Heart right ventricle (tissue), 16 donors: ENCODE results near the gene ATG4A. TPM values are rescaled to one million over a fixed set of nuclear protein-coding genes. Genes with fewer than 3 reads are reported as not detected.

Experiments
- ATAC-seq, 8 donors: fragments of 200-7000 bp; cut with Tn5 transposase; one replicate each; pipeline ENCODE4 v1.9.1; 2020; ENCODE audit warnings: mild to moderate bottlenecking in 8 of 8, moderate library complexity in 8 of 8, moderate number of reproducible peaks in 1 of 8
- DNase-seq, 2 donors: peaks; one replicate each; pipeline ENCODE4 v3.0.0-alpha.2; 2020
- H3K27ac ChIP-seq, 10 donors: fragments of 200-600 bp; sonication (generic) in 2 of 10; one replicate each; pipeline versions ENCODE4 v1.5.0 to v1.8.0; 2020 to 2022; ENCODE audit warnings: mild to moderate bottlenecking in 3 of 10
- H3K27me3 ChIP-seq, 7 donors: fragments of 200-600 bp; one replicate each; pipeline ENCODE4 v1.8.0; 2021 to 2022; ENCODE audit warnings: mild to moderate bottlenecking in 2 of 7
- H3K36me3 ChIP-seq, 9 donors: fragments of 200-600 bp; sonication (generic) in 1 of 9; one replicate each; pipeline versions ENCODE4 v1.5.0 to v1.8.0; 2020 to 2022; ENCODE audit warnings: mild to moderate bottlenecking in 2 of 9
- H3K4me1 ChIP-seq, 9 donors: fragments of 200-600 bp; sonication (generic) in 1 of 9; one replicate each; pipeline versions ENCODE4 v1.5.0 to v1.8.0; 2020 to 2022; ENCODE audit warnings: mild to moderate bottlenecking in 4 of 9
- H3K4me3 ChIP-seq, 10 donors: fragments of 200-600 bp; sonication (generic) in 2 of 10; one replicate each; pipeline versions ENCODE4 v1.5.0 to v1.8.0; 2020 to 2022; ENCODE audit warnings: mild to moderate bottlenecking in 7 of 10, moderate library complexity in 2 of 10
- H3K9me3 ChIP-seq, 11 donors: fragments of 200-600 bp in 10 of 11; sonication (generic) in 2 of 11; one replicate each; pipeline versions ENCODE4 v1.5.0 to v1.8.0; 2013 to 2022; ENCODE audit warnings: mild to moderate bottlenecking in 2 of 11, control low read depth in 1 of 11, moderate library complexity in 1 of 11
- CTCF ChIP-seq, 9 donors: fragments of 200-600 bp; sonication (generic) in 2 of 9; IDR thresholded peaks; one replicate each; pipeline versions ENCODE4 v1.5.0 to v1.8.0; 2021 to 2022; ENCODE audit warnings: antibody characterized with exemption in 9 of 9, mild to moderate bottlenecking in 5 of 9, moderate library complexity in 1 of 9
- WGBS, 2 donors: extraction: QIAGEN DNeasy Blood & Tissue Kit; methylation state at CpG; one replicate each; pipeline ENCODE4 v1.1.7; 2013; ENCODE audit warnings: inconsistent platforms in 1 of 2; 5-methylcytosine and 5-hydroxymethylcytosine counted together
- intact Hi-C, 10 donors: fragments of 100-400 bp; cut with DNase I; formaldehyde crosslinking; loops; one replicate each; pipeline versions ENCODE4 v1.11.1 to v1.14.2; 2022
- polyA plus RNA-seq, 2 donors: library from polyadenylated mRNA; stranded (reverse); fragments of 200-250 nt; gene quantifications; one replicate each; pipeline ENCODE4 v1.2.3, GENCODE V29; 2013
- total RNA-seq, 10 donors: library from RNA; stranded (reverse); fragmentation: NEBNext Ultra II Directional in 3 of 10; extraction: Animal tissue kit (Norgen Biotek cat#: 25700) in 3 of 10; gene quantifications; one replicate each; pipeline versions ENCODE4 v1.2.1 to v1.2.4, GENCODE V29; 2021 to 2023
- donor health status: Arrhythmogenic right ventricular cardiomyopathy.
- donor health status: ischemic (EF 13 %, LVEDD 7.1; RV severe dilation, severe dysfunction).
- donor health status: healthy with polysubstance abuse.
- donor health status: DM: no; HTN: yes; CAD: no.
- donor health status: DM: no; HTN: no; CAD: no.
- donor health status: ischemic (EF 25% LVEDD 6.9; RV normal size, moderate dysfunction).
- donor health status: ischemic (EF 25% LVEDD 5.7; RV mildly dilated, moderate dysfunction).
- donor health status: healthy.
- donor health status: DM: yes; HTN: yes; CAD: no.
- donor health status: Ischemic cardiomyopathy.
- donor health status: ischemic (EF 35%, LVEDD 5.7; RV mildly dilated, moderate dysfunction).
- donor health status: nonischemic (EF 11% LVEDD 7.7; RV severe dilation, severe dysfunction).
- donor health status: DM: yes; HTN: yes; CAD: no.
- donor health status: PGD.
- donor health status: ischemic (EF 29% LVEDD 5.4; RV normal size, mild dysfunction).
- donor health status: nonischemic (EF 23%, LVEDD 6.1; RV moderate dilation, normal function).

ATG4A gene
- total and polyA plus RNA-seq, 12 donors: 13.1 to 20.5 (median 17.1) TPM

GRCh38 chrX:108163333-108164082, 71.9 kb downstream of the ATG4A start:
- DNase-seq: no peak
- no peak for ATAC-seq
- WGBS, 2 donors: 81 to 98% methylated on average over 7 of the region's 7 CpGs
- Histone ChIP-seq H3K4me3 (no peak overlapping the region), H3K27me3 (peaks cover 0 to 26% (median 0%) of the 10 kb centered on the region in 7 donors), H3K27ac (no peak overlapping the region), H3K36me3 (no peaks in the 10 kb centered on the region), H3K4me1 (no peaks in the 10 kb centered on the region), H3K9me3 (no peaks in the 10 kb centered on the region)
- no peak for TF ChIP-seq CTCF (IDR thresholded peaks at IDR 0.05)
- intact Hi-C loops: no loop called here

GRCh38 chrX:108165383-108166111, 74.0 kb downstream of the ATG4A start:
- no peak for DNase-seq
- no peak overlapping the region for H3K27ac ChIP-seq

GRCh38 chrX:108167211-108167872, 75.8 kb downstream of the ATG4A start:
- intact Hi-C loops: no loop called here
- no peak for DNase-seq
- ATAC-seq: no peak
- no peak for TF ChIP-seq CTCF (IDR thresholded peaks at IDR 0.05)
- H3K27ac ChIP-seq: no peak overlapping the region
- no peaks in the 10 kb centered on the region for H3K9me3 ChIP-seq
- peaks cover 0 to 21% (median 0%) of the 10 kb centered on the region in 7 donors for H3K27me3 ChIP-seq
- no peaks in the 10 kb centered on the region for H3K36me3 ChIP-seq
- WGBS, 2 donors: 74 to 75% methylated on average over 5 of the region's 5 CpGs
- no peaks in the 10 kb centered on the region for H3K4me1 ChIP-seq
- H3K4me3 ChIP-seq: no peak overlapping the region

More at GRCh38 chrX:108165383-108166111, 74.0 kb downstream of the ATG4A start:
- peaks cover 0 to 20% (median 0%) of the 10 kb centered on the region in 7 donors for H3K27me3 ChIP-seq
- WGBS, 2 donors: 79 to 82% methylated on average over 7 of the region's 7 CpGs
- ATAC-seq: no peak
- no peak overlapping the region for H3K4me3 ChIP-seq
- no peaks in the 10 kb centered on the region for H3K36me3 ChIP-seq
- peak in 6 of 9 donors; percentile 18 to 30 (median 22) for TF ChIP-seq CTCF (IDR thresholded peaks at IDR 0.05)
- H3K9me3 ChIP-seq: no peaks in the 10 kb centered on the region
- no peaks in the 10 kb centered on the region for H3K4me1 ChIP-seq
- intact Hi-C loops: no loop called here

- no peak for TF ChIP-seq CTCF (IDR thresholded peaks at IDR 0.05)
- H3K4me1 ChIP-seq: no peaks in the 10 kb centered on the region
- DNase-seq (no peak), ATAC-seq (no peak)
- 96 to 97% methylated on average over 9 of the region's 9 CpGs for WGBS, 2 donors
- H3K27ac ChIP-seq: no peak overlapping the region
- no peaks in the 10 kb centered on the region for H3K9me3 ChIP-seq
- peaks cover 0 to 25% (median 0%) of the 10 kb centered on the region in 7 donors for H3K27me3 ChIP-seq
- H3K36me3 ChIP-seq: no peaks in the 10 kb centered on the region
- intact Hi-C loops: no loop called here
- no peak overlapping the region for H3K4me3 ChIP-seq
Measured at GRCh38 chrX:108168961-108169740, 77.6 kb downstream of the ATG4A start.
